Activated CD8-positive, alpha-beta T cell treated with anti-CD3 and anti-CD28 coated beads, Interleukin-2, amount 10 ng/mL, durations not matched to agents 7 days and 5 days (primary cell): ENCODE results near the gene ARHGDIA. TPM values are rescaled to one million over a fixed set of nuclear protein-coding genes. Genes with fewer than 3 reads are reported as not detected.
"Not testable (repeated sequence)": the region's sequence is repeated elsewhere in the genome, so short reads cannot be mapped to it uniquely, and the experiment has no call there.

Source experiments
- ATAC-seq: fragments of 150-1000 bp; cut with Tn5 transposase; one replicate; pipeline ENCODE4 v1.10.0; 2021; ENCODE audit warnings: moderate library complexity
- CTCF ChIA-PET: fragments of 350-600 bp; sonication (Branson Sonifier 250); formaldehyde crosslinking; loops from one replicate; lab custom pipeline; 2021; ENCODE audit warnings: antibody characterized with exemption; lab: Charles Lee
- POLR2A ChIA-PET: fragments of 350-600 bp; sonication (Branson Sonifier 250); formaldehyde crosslinking; loops from one replicate; lab custom pipeline; 2021; ENCODE audit warnings: antibody characterized with exemption; lab: Charles Lee
- DNase-seq: peaks from one replicate; pipeline ENCODE4 v3.0.0-alpha.2; 2020
- H3K27ac Mint-ChIP-seq: one replicate; pipeline ENCODE4 v1.8.0; 2021; ENCODE audit warnings: mild to moderate bottlenecking, mixed read lengths
- H3K27me3 Mint-ChIP-seq: one replicate; pipeline ENCODE4 v1.8.0; 2021; ENCODE audit warnings: low read depth, mixed read lengths
- H3K36me3 Mint-ChIP-seq: one replicate; pipeline ENCODE4 v1.8.0; 2021; ENCODE audit warnings: low read depth, mixed read lengths
- H3K4me1 Mint-ChIP-seq: one replicate; pipeline ENCODE4 v1.8.0; 2021; ENCODE audit warnings: low read depth, mixed read lengths
- H3K4me3 Mint-ChIP-seq: one replicate; pipeline ENCODE4 v1.8.0; 2021; ENCODE audit warnings: mild to moderate bottlenecking, mixed read lengths
- H3K9me3 Mint-ChIP-seq: one replicate; pipeline ENCODE4 v1.8.0; 2022; ENCODE audit warnings: mixed read lengths; ENCODE audit not compliant: insufficient read depth
- total RNA-seq, 2 experiments: library from RNA; stranded (reverse); gene quantifications; one replicate each; pipeline ENCODE4 v1.2.3, GENCODE V29; 2021

Gene ARHGDIA
- 100 to 1,000 TPM; 756 to 778 TPM for total RNA-seq

DNA sequence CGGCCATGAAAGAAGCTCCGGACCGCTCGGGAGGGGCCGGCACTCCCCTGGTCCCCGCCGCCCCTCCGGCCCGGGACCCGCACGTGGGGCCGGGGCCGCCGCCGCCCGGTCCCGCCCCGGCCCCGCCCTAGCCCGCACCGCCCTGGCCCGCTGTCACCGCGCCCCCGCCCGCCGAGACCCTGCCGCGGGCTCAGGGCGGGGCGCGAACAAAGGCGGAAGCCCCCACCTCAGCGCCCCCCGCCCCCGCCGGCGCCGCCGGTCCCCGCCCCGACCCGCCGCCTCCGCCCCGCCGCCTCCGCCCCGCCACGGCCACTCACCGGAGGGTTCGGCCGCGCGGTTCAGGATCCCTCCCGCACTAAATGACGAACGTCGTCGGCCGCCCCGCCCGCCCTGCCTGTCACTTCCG, at the start of gene ARHGDIA:
Gene ARHGDIA, minus strand, starts transcription at position 357 of the 406 bp plus-strand sequence. CDS start 1,407 bp downstream, outside the sequence.
- ChIA-PET CTCF (interaction anchor here (1.7 to 2.6 kb wide), 2 partner anchors 10 to 57 kb away, joined by 5 to 7 read pairs; partner anchors contain the start of genes MAFG and P4HB), POLR2A (interaction anchor here (0.5 to 2.6 kb wide), 9 partner anchors 9 to 446 kb away, joined by 3 to 23 read pairs (median 6); partner anchors contain the start of genes ALYREF, ANAPC11, CD7 and P4HB)
- no peaks in the 10 kb centered on the region for H3K9me3 Mint-ChIP-seq
- peaks cover 42% of the 10 kb centered on the region for H3K36me3 Mint-ChIP-seq
- H3K27me3 Mint-ChIP-seq: no peaks in the 10 kb centered on the region
- no peak for DNase-seq
- H3K4me3 Mint-ChIP-seq: peak within 1 kb of the TSS; percentile 90
- peaks cover 41% of the 10 kb centered on the region for H3K4me1 Mint-ChIP-seq
- peak; percentile 67 for ATAC-seq
- H3K27ac Mint-ChIP-seq: peak within 1 kb of the TSS; percentile 97

DNA sequence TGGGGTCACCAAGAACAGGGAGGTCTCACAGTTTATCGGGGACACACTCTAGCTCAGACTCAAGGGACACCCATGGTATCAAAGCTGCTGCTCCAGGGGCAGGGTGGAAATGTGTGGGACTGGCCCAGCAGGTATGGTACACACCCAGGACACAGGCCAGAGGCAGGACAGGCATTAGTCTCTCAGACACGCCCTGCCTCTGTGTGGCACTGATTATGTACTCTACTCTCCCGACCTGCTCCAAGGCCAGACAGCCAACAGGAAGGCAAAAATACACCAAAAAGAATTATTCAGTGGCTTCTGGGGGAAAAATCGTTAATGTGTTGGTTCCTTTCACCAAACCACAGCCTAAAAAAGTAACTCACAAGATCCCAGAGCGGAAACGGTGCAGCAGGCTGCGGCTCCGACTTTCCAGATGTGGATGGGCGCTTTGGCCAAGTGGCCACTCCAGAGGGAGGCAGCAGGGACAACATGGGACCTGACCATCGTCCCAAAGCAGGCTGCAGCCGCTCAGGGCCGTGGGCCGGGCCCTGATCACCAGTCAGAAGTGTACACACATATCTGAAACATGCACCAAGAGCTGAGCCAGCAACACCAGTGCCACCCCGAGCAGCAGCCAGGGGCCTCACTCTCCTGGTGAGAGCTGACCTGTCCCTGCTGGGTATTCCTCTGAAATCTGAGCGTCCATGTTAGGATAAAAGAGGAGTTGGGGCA, 47.9 kb upstream of the ARHGDIA start:
- no peaks in the 10 kb centered on the region for H3K9me3 Mint-ChIP-seq
- DNase-seq: no peak
- H3K36me3 Mint-ChIP-seq: peaks cover 33% of the 10 kb centered on the region
- H3K27ac Mint-ChIP-seq: peak overlapping the region; percentile 71
- ChIA-PET POLR2A (no interaction called here), CTCF (no interaction called here)
- no peaks in the 10 kb centered on the region for H3K27me3 Mint-ChIP-seq
- peaks cover 34% of the 10 kb centered on the region for H3K4me1 Mint-ChIP-seq
- H3K4me3 Mint-ChIP-seq: peak overlapping the region; percentile 24
- no peak for ATAC-seq

DNA sequence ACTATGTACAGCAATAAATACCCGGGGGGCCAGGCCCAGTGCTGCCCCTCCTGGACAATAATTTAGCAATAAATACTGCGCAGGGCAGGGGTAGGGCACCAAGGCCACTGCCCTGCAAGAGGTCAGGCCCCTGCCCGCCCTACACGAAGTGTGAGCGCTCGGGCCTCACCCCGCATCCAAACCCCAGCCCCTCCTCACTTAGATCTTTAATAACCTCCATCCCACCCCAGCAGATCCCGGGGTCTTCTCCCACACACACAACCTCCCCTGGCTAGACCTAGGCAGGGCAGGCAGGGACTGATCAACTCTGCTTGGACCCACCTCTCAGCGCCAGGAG, 47.2 kb upstream of the ARHGDIA start:
- peak; percentile 2 for ATAC-seq
- DNase-seq, POLR2A ChIA-PET, H3K27me3 Mint-ChIP-seq, H3K9me3 Mint-ChIP-seq: not testable (repeated sequence)
- CTCF ChIA-PET: interaction anchor here (0.9 kb wide), 1 partner anchor 41 kb away, joined by 4 read pairs; no protein-coding TSS in a partner anchor
- H3K4me1 Mint-ChIP-seq: peaks cover 29% of the 10 kb centered on the region
- H3K27ac Mint-ChIP-seq: peak overlapping the region; percentile 71
- peaks cover 39% of the 10 kb centered on the region for H3K36me3 Mint-ChIP-seq
- peak overlapping the region; percentile 82 for H3K4me3 Mint-ChIP-seq

DNA sequence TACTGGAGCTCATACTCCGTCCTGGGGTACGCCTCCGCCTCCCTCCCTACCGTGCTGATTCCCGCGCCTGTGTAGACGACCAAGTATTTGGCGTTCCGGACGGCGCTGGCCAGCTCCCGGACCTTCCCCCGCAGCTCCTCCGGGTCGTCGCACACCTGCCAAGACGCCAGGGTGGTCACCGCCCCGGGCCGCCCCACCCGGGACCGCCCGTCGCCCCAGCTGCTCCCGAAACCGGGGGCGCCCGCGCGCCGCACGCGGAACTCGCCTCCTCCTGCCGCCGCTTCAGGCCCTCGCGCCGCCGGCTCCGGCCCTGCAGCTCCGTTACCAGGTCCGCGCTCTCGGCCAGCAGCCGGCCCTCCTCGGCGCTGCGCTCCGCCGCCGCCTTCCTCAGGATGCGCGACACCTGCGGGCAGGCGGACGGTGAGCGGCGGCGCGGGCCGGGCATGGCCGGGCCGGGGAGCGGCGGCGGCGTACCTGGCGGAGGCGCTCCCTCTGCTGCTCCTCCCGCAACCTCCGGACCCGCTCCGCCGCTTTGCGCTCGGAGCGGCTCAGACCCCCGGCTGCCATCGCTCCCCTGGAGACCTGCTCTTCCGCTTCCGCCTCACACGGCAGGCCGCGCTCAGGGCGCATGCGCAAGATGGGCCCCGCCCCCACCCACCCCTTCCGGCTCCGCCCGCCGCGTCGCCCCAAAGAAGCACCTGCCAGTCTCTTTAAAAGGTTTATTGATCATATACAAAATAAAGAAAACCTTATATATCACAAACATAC, 46.6 kb upstream of the ARHGDIA start, which contains the start of gene SIRT7:
Gene SIRT7, minus strand, starts transcription at position 612 of the 768 bp plus-strand sequence. Its CDS starts 45 bp downstream, at position 567.
- Mint-ChIP-seq H3K4me3 (peak within 1 kb of the TSS; percentile 82), H3K27me3 (no peaks in the 10 kb centered on the region), H3K36me3 (peaks cover 44% of the 10 kb centered on the region), H3K27ac (peak within 1 kb of the TSS; percentile 88), H3K9me3 (no peaks in the 10 kb centered on the region), H3K4me1 (peaks cover 30% of the 10 kb centered on the region)
- DNase-seq (peak; percentile 86), ATAC-seq (peak; percentile 86)
- POLR2A ChIA-PET: interaction anchor here (0.7 to 2.2 kb wide), 9 partner anchors 8 to 399 kb away, joined by 3 to 19 read pairs (median 4); partner anchors contain the start of genes ALYREF, ANAPC11, ARHGDIA and MAFG
- CTCF ChIA-PET: interaction anchor here (0.7 to 1.0 kb wide), 3 partner anchors 10 to 316 kb away, joined by 3 to 5 read pairs (median 4); partner anchors contain the start of gene MAFG

DNA sequence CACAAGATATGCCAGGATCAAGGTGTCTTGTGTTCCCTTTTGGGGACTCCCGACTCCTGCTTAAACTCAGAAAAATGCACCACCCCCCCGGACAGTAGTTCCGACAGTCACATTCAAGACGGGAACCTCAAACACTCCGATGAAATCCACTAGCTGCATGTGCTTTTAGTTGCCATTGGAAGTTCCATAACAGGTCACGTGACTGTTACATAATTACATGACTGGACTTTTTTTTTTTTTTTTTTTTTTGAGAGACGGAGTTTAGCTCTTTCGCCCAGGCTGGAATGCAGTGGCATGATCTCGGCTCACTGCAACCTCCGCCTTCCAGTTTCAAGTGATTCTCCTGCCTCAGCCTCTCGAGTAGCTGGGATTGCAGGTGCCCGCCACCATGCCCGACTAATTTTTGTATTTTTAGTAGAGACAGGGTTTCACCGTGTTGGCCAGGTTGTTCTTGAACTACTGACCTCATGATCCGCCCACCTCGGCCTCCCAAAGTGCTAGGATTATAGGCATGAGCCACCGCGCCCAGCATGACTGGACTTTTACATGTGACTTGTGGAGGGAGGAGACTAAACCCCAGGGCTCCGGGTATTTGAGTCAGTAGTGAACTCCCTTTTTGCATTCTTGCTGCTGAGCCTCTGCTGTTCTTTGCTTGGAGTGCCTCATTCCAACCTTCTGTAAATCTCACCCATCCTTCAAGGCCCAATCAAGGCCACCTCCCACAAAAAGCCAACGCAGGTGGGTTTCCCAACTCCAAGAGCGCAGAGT, 45.3 kb upstream of the ARHGDIA start:
- Mint-ChIP-seq H3K9me3 (no peaks in the 10 kb centered on the region), H3K27ac (peak overlapping the region; percentile 16), H3K27me3 (no peaks in the 10 kb centered on the region), H3K4me3 (peak overlapping the region; percentile 82), H3K4me1 (peaks cover 35% of the 10 kb centered on the region), H3K36me3 (peaks cover 54% of the 10 kb centered on the region)
- ChIA-PET CTCF (interaction anchor here (1.1 kb wide), 1 partner anchor 43 kb away, joined by 3 read pairs; no protein-coding TSS in a partner anchor), POLR2A (interaction anchor here (1.1 to 2.2 kb wide), 3 partner anchors 11 to 46 kb away, joined by 3 to 19 read pairs (median 6); partner anchors contain the start of genes ARHGDIA and MAFG)
- ATAC-seq: no peak
- no peak for DNase-seq

DNA sequence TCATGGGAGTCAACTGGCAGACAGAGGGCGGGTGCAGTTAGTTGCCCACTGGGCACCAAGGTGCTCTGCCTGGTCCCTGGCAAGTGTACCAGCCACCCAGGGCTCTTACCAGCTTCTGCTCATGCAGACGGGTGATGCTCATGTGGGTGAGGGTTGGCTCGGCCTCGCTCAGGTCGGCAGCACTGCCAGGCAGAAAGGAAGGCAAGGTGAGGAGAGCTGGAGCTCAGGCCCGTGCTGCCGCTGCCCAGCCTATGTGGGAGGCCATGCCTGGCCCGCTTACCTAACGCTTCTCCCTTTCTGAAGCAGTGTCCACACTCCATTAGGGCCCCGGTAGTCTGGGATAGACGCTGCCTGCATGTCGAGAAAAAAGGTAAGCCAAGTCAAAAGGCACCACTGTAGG, 44.2 kb upstream of the ARHGDIA start:
- H3K27ac Mint-ChIP-seq: no peak overlapping the region
- H3K4me3 Mint-ChIP-seq: no peak overlapping the region
- DNase-seq (no peak), ATAC-seq (no peak)
- ChIA-PET POLR2A (interaction anchor here (0.8 kb wide), 1 partner anchor 11 kb away, joined by 5 read pairs; the partner anchor contains the start of gene MAFG), CTCF (no interaction called here)
- peaks cover 35% of the 10 kb centered on the region for H3K4me1 Mint-ChIP-seq
- no peaks in the 10 kb centered on the region for H3K27me3 Mint-ChIP-seq
- H3K9me3 Mint-ChIP-seq: no peaks in the 10 kb centered on the region
- H3K36me3 Mint-ChIP-seq: peaks cover 51% of the 10 kb centered on the region

DNA sequence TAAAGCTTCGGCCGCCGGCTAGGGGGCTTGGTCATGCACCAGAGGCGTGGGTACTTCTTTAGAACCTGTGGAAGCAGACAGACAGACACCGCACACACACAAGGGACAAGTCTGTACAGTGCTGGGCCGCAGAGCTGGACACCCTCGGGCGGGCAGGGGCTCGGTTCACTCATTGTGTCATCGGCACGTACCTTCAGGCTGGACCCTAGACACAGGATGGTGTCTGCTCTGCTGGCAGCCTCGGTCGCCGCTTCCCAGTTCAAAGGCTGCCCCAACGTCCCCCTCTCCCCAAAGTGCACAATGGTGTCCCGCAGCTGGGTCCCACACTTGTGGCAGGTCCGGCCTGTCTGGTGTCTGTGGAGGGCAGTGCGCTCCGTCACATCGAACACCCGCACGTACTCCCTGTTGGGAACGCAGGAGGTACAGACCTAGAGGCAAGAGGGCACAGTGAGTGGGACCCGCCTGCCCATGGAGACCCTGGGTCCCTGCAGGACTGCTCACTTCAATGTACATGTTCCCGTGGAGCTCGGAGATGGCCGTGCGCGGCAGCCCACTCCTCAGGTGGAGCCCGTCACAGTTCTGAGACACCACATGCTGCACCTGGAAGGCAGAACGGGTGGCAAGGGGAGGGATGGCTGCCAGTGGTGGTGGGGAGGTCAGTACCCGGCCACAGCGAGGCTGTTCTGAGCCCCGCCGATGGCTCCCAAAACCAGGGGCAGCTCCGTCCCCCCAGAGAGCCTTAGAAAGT, 43.1 kb upstream of the ARHGDIA start:
- H3K4me3 Mint-ChIP-seq: no peak overlapping the region
- H3K9me3 Mint-ChIP-seq: no peaks in the 10 kb centered on the region
- no peak overlapping the region for H3K27ac Mint-ChIP-seq
- DNase-seq: no peak
- no peak for ATAC-seq
- H3K36me3 Mint-ChIP-seq: peaks cover 51% of the 10 kb centered on the region
- CTCF ChIA-PET: interaction anchor here (1.0 kb wide), 1 partner anchor 45 kb away, joined by 3 read pairs; no protein-coding TSS in a partner anchor
- H3K27me3 Mint-ChIP-seq: no peaks in the 10 kb centered on the region
- POLR2A ChIA-PET: no interaction called here
- H3K4me1 Mint-ChIP-seq: peaks cover 41% of the 10 kb centered on the region

DNA sequence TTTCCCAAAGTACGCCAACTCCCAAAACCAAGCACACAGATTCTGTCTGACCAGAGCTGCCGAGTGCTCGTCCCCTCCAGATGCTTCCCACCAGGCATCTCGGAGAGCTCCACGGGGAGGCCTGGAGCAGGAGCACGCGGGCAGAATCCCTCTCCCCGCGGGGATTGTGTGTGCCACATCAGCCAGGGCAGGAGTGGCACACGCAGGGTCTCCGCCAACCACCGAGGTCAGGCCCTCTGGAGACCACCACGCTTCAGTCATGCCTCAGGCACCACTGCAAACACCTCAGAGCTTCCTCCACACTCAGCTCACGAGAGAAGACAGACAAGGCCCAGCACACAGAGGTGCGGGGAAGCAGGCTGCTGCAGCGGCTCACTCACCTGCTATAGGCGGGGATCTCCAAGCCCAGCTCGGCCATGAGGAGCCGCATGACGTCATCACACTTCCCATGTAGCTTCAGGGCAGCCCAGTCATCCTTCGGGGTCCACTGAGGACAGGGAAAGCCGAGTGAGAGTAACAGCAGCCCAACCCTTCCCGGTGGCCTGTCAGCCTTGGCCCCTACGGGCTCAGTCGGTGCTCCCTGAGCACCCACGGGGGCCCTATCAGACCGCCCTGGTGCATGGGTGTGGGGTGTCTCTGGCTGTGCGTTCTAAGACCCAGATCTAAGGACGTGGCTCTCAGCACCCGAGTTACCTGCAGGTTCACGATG, 42.4 kb upstream of the ARHGDIA start:
- no peak for ATAC-seq
- no peak for DNase-seq
- Mint-ChIP-seq H3K27ac (peak overlapping the region; percentile 22), H3K36me3 (peaks cover 50% of the 10 kb centered on the region), H3K4me1 (peaks cover 34% of the 10 kb centered on the region), H3K9me3 (no peaks in the 10 kb centered on the region), H3K4me3 (no peak overlapping the region), H3K27me3 (no peaks in the 10 kb centered on the region)
- ChIA-PET CTCF (interaction anchor here (1.0 to 1.2 kb wide), 2 partner anchors 44 to 46 kb away, joined by 3 to 5 read pairs; no protein-coding TSS in a partner anchor), POLR2A (no interaction called here)

DNA sequence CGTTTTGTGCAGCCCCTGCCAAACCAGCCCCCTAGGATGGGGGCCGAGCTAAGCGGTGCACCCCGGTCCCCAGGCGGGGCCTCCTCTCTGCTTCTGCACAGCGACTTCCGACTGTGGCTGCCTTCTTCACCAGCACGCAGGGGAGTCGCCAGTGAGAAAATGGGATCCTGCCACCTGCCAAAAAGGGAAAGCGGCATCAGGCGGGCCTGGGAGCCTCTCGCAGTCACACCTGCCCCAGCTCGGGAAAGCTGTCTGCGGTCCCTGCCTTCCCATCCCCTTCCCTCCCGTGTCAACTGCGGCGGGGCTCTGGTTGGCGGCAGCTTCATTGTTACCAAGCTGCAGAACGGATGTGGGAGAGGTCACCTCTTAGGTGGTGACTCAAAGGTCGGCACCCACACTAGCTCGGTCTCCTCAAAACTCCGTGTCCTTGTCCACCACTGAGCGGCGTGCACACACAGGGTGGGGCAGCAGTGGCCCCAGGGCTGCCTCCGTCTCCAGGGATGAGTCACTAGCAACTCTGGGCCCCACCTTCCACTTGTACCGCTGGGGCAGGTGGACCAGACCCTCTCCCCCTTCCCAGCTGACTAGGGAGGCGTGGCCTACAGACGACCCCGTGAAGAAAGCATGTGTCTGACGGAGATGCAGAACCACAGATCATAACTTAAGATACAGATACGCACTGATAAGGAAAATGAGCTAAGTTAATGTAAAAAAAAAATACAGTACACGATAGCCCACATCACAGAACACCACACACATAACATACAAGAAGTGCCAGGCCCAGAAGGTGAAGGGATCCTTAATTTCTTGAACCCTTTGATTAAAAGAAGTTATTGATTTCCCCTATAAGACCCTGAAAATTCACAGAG, 41.5 kb upstream of the ARHGDIA start:
- Mint-ChIP-seq H3K36me3 (peaks cover 53% of the 10 kb centered on the region), H3K27me3 (no peaks in the 10 kb centered on the region), H3K9me3 (no peaks in the 10 kb centered on the region), H3K4me1 (peaks cover 28% of the 10 kb centered on the region), H3K27ac (peak overlapping the region; percentile 22), H3K4me3 (peak overlapping the region; percentile 25)
- ChIA-PET CTCF (interaction anchor here (1.0 to 1.2 kb wide), 2 partner anchors 43 to 47 kb away, joined by 3 to 5 read pairs; no protein-coding TSS in a partner anchor), POLR2A (no interaction called here)
- DNase-seq (no peak), ATAC-seq (no peak)
